ENCODE data around the gene NAA16.

NAA16 gene

GRCh38 chr13:41394166-41394565 lies 83.1 kb downstream of the NAA16 start:
- no peak for TF ChIP-seq MAX (IDR thresholded peaks at IDR 0.05)

GRCh38 chr13:41398494-41399170 lies 87.6 kb downstream of the NAA16 start:
- TF ChIP-seq, protein P1, sequence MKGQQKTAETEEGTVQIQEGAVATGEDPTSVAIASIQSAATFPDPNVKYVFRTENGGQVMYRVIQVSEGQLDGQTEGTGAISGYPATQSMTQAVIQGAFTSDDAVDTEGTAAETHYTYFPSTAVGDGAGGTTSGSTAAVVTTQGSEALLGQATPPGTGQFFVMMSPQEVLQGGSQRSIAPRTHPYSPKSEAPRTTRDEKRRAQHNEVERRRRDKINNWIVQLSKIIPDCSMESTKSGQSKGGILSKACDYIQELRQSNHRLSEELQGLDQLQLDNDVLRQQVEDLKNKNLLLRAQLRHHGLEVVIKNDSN (IDR thresholded peaks at IDR 0.05) = no peak
- TF ChIP-seq CEBPB (IDR thresholded peaks at IDR 0.05) (no peak), YY1 (IDR thresholded peaks at IDR 0.05; ENCODE audit: low read depth) (no peak), TAF1 (IDR thresholded peaks at IDR 0.05; ENCODE audit: low read depth) (no peak)

DNA sequence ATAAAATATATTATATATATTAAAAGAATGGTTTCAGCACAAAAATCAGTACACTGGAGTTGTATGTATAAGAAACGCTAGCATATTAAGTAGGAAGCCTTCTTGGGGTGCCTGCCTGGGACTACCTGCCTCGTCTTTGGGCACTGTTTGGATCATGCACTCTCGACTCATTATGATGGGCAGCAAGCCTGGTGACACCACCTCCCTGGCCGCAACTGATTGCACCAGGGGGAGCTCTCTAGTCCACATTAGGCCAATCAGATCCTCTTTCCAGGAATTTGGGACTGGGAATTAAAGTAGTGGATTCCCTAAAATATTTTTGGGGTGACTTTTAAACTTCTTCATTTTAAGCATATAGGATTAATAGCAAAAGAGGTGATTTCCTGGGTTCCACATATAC lies 90.3 kb downstream of the NAA16 start:
- TF ChIP-seq REST (IDR thresholded peaks at IDR 0.05; ENCODE audit: low read depth) = no peak
- no peak for TF ChIP-seq MAX (IDR thresholded peaks at IDR 0.05)
- TF ChIP-seq EP300 (IDR thresholded peaks at IDR 0.05; ENCODE audit: borderline replicate concordance) = no peak
- TF ChIP-seq TEAD4 (IDR thresholded peaks at IDR 0.05) = no peak

GRCh38 chr13:41402691-41403511 lies 91.8 kb downstream of the NAA16 start:
- no peak for TF ChIP-seq CEBPB (IDR thresholded peaks at IDR 0.05)
- no peak for TF ChIP-seq REST (IDR thresholded peaks at IDR 0.05; ENCODE audit: low read depth)
- no peak for TF ChIP-seq FOXM1 (IDR thresholded peaks at IDR 0.05; ENCODE audit: borderline replicate concordance, low read depth)
- no peak for TF ChIP-seq TEAD4 (IDR thresholded peaks at IDR 0.05)
- TF ChIP-seq RAD21 (IDR thresholded peaks at IDR 0.05; ENCODE audit: low read depth) = no peak
- TF ChIP-seq MAX (IDR thresholded peaks at IDR 0.05) = no peak
- no peak for TF ChIP-seq NFIC (IDR thresholded peaks at IDR 0.05)
- TF ChIP-seq ZBTB7A (IDR thresholded peaks at IDR 0.05; ENCODE audit: low read depth) = no peak
- TF ChIP-seq, protein P1 (IDR thresholded peaks at IDR 0.05) = no peak
- no peak for TF ChIP-seq YY1 (IDR thresholded peaks at IDR 0.05; ENCODE audit: low read depth)
- no peak for TF ChIP-seq TCF12 (IDR thresholded peaks at IDR 0.05; ENCODE audit: low read depth)
- TF ChIP-seq TAF1 (IDR thresholded peaks at IDR 0.05; ENCODE audit: low read depth) = no peak
- TF ChIP-seq EP300 (IDR thresholded peaks at IDR 0.05; ENCODE audit: borderline replicate concordance) = no peak
- TF ChIP-seq CREB1 (IDR thresholded peaks at IDR 0.05; ENCODE audit: low read depth) = no peak
- TF ChIP-seq EGR1 (IDR thresholded peaks at IDR 0.05) = no peak

DNA sequence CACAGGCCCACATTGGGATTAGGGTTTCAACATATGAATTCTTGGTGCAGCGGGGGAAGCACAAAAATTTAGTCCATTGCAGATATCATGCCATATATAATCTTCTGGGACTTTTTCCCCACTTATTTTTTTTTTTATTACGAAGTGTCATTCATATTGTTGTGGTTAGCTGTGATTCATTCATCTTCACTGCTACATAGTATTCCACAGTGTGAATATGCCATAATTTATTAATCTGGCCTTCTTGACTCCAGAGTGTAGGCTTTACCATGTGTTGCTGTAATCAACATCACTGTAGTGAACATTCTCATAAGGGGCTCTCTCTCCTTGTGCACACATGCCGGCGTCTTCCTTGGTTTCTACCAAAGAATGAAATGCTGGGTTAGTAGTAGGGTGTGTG lies 92.9 kb downstream of the NAA16 start:
- TF ChIP-seq, protein P1 (IDR thresholded peaks at IDR 0.05) = no peak
- TF ChIP-seq YY1 (IDR thresholded peaks at IDR 0.05; ENCODE audit: low read depth) (no peak), REST (IDR thresholded peaks at IDR 0.05; ENCODE audit: low read depth) (no peak)

Data from Ishikawa (cell line).